IMR-90 (cell line): ENCODE results near the gene DNAJC30. TPM values are rescaled to one million over a fixed set of nuclear protein-coding genes. Genes with fewer than 3 reads are reported as not detected.
"Not testable (repeated sequence)": the region's sequence is repeated elsewhere in the genome, so short reads cannot be mapped to it uniquely, and the experiment has no call there.

ENCODE experiments used
- ATAC-seq: fragments of 200-7000 bp; cut with Tn5 transposase; 2 replicates; pipeline ENCODE4 v1.9.1; 2020; ENCODE audit warnings: low read depth, mild to moderate bottlenecking, moderate library complexity
- BruUV-seq: library from RNA; stranded (reverse); fragments of 400-500 nt; replicated peaks from 2 replicates; lab custom pipeline; 2021; lab: Mats Ljungman, UMichigan
- CTCF ChIA-PET: fragments of 300-600 bp; formaldehyde crosslinking; extraction: SDS; loops from one replicate; lab custom pipeline; 2021; ENCODE audit warnings: antibody characterized with exemption; lab: Yijun Ruan, JAX
- POLR2A ChIA-PET: fragments of 300-600 bp; sonication (Branson Sonifier 250); formaldehyde crosslinking; loops from one replicate; lab custom pipeline; 2022; ENCODE audit warnings: antibody characterized with exemption; ENCODE audit not compliant: unreplicated experiment; lab: Charles Lee
- DNase-seq: peaks from one replicate; pipeline ENCODE4 v3.0.0; 2013
- H2AFZ ChIP-seq: replicated peaks from 2 replicates; pipeline ENCODE3; 2013; ENCODE audit warnings: low read length, mild to moderate bottlenecking; ENCODE audit not compliant: poor library complexity
- H2AK5ac ChIP-seq: 2 replicates; pipeline ENCODE4 v1.6.1; 2013; ENCODE audit warnings: low read depth, low read length, inconsistent platforms
- H2AK9ac ChIP-seq: replicated peaks from 2 replicates; pipeline ENCODE3; 2013; ENCODE audit warnings: mild to moderate bottlenecking, low read depth, low read length, moderate library complexity; ENCODE audit not compliant: poor library complexity
- H2BK120ac ChIP-seq: 2 replicates; pipeline ENCODE4 v1.6.1; 2013; ENCODE audit warnings: low read depth, low read length, inconsistent platforms
- H2BK15ac ChIP-seq: 3 replicates; pipeline ENCODE4 v1.6.1; 2013; ENCODE audit warnings: low read depth, low read length, inconsistent platforms
- H2BK20ac ChIP-seq: 2 replicates; pipeline ENCODE4 v1.6.1; 2013; ENCODE audit warnings: low read depth, mild to moderate bottlenecking, inconsistent platforms, low read length, moderate library complexity
- H2BK5ac ChIP-seq: 2 replicates; pipeline ENCODE4 v1.6.1; 2013; ENCODE audit warnings: mild to moderate bottlenecking, low read depth, low read length, inconsistent platforms; ENCODE audit not compliant: poor library complexity, severe bottlenecking
- H3K14ac ChIP-seq: replicated peaks from 2 replicates; pipeline ENCODE4 v1.6.1; 2013; ENCODE audit warnings: low read depth, low read length, inconsistent platforms
- H3K18ac ChIP-seq: 2 replicates; pipeline ENCODE4 v1.6.1; 2013; ENCODE audit warnings: low read depth, low read length, control low read depth
- H3K23ac ChIP-seq: 2 replicates; pipeline ENCODE4 v1.6.1; 2013; ENCODE audit warnings: low read depth, low read length, inconsistent platforms
- H3K27ac ChIP-seq: 2 replicates; pipeline ENCODE4 v1.5.1; 2013; ENCODE audit warnings: mild to moderate bottlenecking, control low read depth, low read length; ENCODE audit not compliant: insufficient read depth
- H3K27me3 ChIP-seq: 2 replicates; pipeline ENCODE4 v1.6.1; 2013; ENCODE audit warnings: low read length; ENCODE audit not compliant: control insufficient read depth, insufficient read depth
- H3K36me3 ChIP-seq: 2 replicates; pipeline ENCODE4 v1.6.1; 2013; ENCODE audit warnings: low read length, mixed read lengths; ENCODE audit not compliant: control insufficient read depth, insufficient read depth
- H3K4ac ChIP-seq: 2 replicates; pipeline ENCODE4 v1.6.1; 2013; ENCODE audit warnings: low read depth, low read length, inconsistent platforms
- H3K4me1 ChIP-seq: 2 replicates; pipeline ENCODE4 v1.6.1; 2013; ENCODE audit warnings: low read length, mixed read lengths; ENCODE audit not compliant: control insufficient read depth, insufficient read depth
- H3K4me2 ChIP-seq: 2 replicates; pipeline ENCODE4 v1.6.1; 2013; ENCODE audit warnings: low read depth, mild to moderate bottlenecking, control low read depth, low read length, moderate library complexity
- H3K4me3 ChIP-seq: 2 replicates; pipeline ENCODE4 v1.5.1; 2013; ENCODE audit warnings: low read depth, mild to moderate bottlenecking, control low read depth, low read length, moderate library complexity; ENCODE audit not compliant: insufficient read depth
- H3K56ac ChIP-seq: 2 replicates; pipeline ENCODE4 v1.6.1; 2013; ENCODE audit warnings: low read length, inconsistent platforms; ENCODE audit not compliant: insufficient read depth; ENCODE audit errors: extremely low read depth
- H3K79me1 ChIP-seq, 2 experiments: 2 replicates each; pipeline ENCODE4 v1.6.1; 2013; ENCODE audit warnings: low read length in 2 of 2, inconsistent platforms in 1 of 2, low read depth in 1 of 2
- H3K9ac ChIP-seq: 2 replicates; pipeline ENCODE4 v1.6.1; 2013; ENCODE audit warnings: low read depth, low read length, control low read depth
- H3K9me1 ChIP-seq: 2 replicates; pipeline ENCODE4 v1.6.1; 2013; ENCODE audit warnings: low read length, inconsistent platforms; ENCODE audit not compliant: insufficient read depth
- H3K9me3 ChIP-seq: 2 replicates; pipeline ENCODE4 v1.6.1; 2013; ENCODE audit warnings: low read length; ENCODE audit not compliant: control insufficient read depth, insufficient read depth
- H4K20me1 ChIP-seq: 2 replicates; pipeline ENCODE4 v1.6.1; 2013; ENCODE audit warnings: low read length, inconsistent platforms; ENCODE audit not compliant: insufficient read depth
- H4K5ac ChIP-seq: 2 replicates; pipeline ENCODE4 v1.6.1; 2013; ENCODE audit warnings: mild to moderate bottlenecking, low read depth, low read length, control low read depth
- H4K8ac ChIP-seq, 2 experiments: 2 replicates each; pipeline ENCODE4 v1.6.1; 2013; ENCODE audit warnings: low read depth in 2 of 2, low read length in 2 of 2, control low read depth in 1 of 2, inconsistent platforms in 1 of 2
- H4K91ac ChIP-seq: 2 replicates; pipeline ENCODE4 v1.6.1; 2013; ENCODE audit warnings: low read depth, low read length, inconsistent platforms; ENCODE audit not compliant: insufficient read depth
- WGBS, 2 experiments: methylation state at CpG; one replicate each; pipeline versions ENCODE4 v1.1.5 to v1.1.7; 2013; ENCODE audit warnings: missing lambda C conversion rate in 2 of 2; ENCODE audit not compliant: insufficient read length in 1 of 2; ENCODE audit errors: extremely low coverage in 2 of 2; 5-methylcytosine and 5-hydroxymethylcytosine counted together
- dilution Hi-C: fragments of 300-500 bp; cut with HindIII; formaldehyde crosslinking; loops from one replicate; pipeline ENCODE4 v1.14.3; 2018; ENCODE audit warnings: low sequenced_read_pairs; ENCODE audit not compliant: unreplicated experiment
- in situ Hi-C: fragments of 300-500 bp; cut with MboI; formaldehyde crosslinking; loops from 3 replicates; pipeline ENCODE4 v1.14.3; 2019; ENCODE audit warnings: low sequenced_read_pairs, inconsistent platforms, mixed read lengths
- intact Hi-C: fragments of 100-400 bp; cut with micrococcal nuclease; formaldehyde crosslinking; loops from 2 replicates; pipeline ENCODE4 v1.10.0; 2022
- polyA plus RNA-seq, 3 experiments: library from polyadenylated mRNA; depleted of rRNA; stranded (reverse); fragments of >200 nt; gene quantifications; 2 replicates each; pipeline ENCODE4 v1.2.3, GENCODE V29; 2012; ENCODE audit warnings: low replicate concordance in 1 of 3
- total RNA-seq: library from RNA; depleted of rRNA; stranded (reverse); fragments of >200 nt; gene quantifications from 2 replicates; pipeline ENCODE4 v1.2.3, GENCODE V29; 2012

DNAJC30 gene
- total and polyA plus RNA-seq, 2 of the 4 experiments (the other 2 are of a cell fraction): 1.6 to 9.0 TPM

- H2BK15ac ChIP-seq, ATAC-seq, H3K9me3 ChIP-seq, H3K36me3 ChIP-seq, H2BK20ac ChIP-seq, H3K9me1 ChIP-seq, H3K9ac ChIP-seq, H3K14ac ChIP-seq, H3K79me1 ChIP-seq, H2BK5ac ChIP-seq, DNase-seq, H3K23ac ChIP-seq, H3K18ac ChIP-seq, BruUV-seq, H3K4me3 ChIP-seq, dilution Hi-C loops, H4K20me1 ChIP-seq, H2AFZ ChIP-seq, H4K8ac ChIP-seq, in situ Hi-C loops, H3K27ac ChIP-seq, H3K56ac ChIP-seq, POLR2A ChIA-PET, H2AK9ac ChIP-seq, H4K5ac ChIP-seq, H2BK120ac ChIP-seq, H2AK5ac ChIP-seq, H4K91ac ChIP-seq, H3K4me2 ChIP-seq, H3K4me1 ChIP-seq, H3K4ac ChIP-seq, intact Hi-C loops, CTCF ChIA-PET: not testable (repeated sequence)
- no CpG with 5 or more reads among the region's 4 CpGs for WGBS, 2 experiments
- peaks cover 21% of the 10 kb centered on the region for H3K27me3 ChIP-seq
These were observed 27.9 kb downstream of the DNAJC30 start for GRCh38 chr7:73655309-73655708.
